GM12878 (cell line): ENCODE results near the gene EGFR.

Experiments used
- ETV6 ChIP-seq, 2 experiments: fragments of 450-650 bp in 1 of 2; IDR thresholded peaks in 1 of 2; conservative IDR thresholded peaks in 1 of 2; 2 replicates each; pipeline ENCODE4 v1.6.1; 2014; ENCODE audit warnings: antibody characterized with exemption in 1 of 2, borderline replicate concordance in 1 of 2, low read depth in 1 of 2, mild to moderate bottlenecking in 1 of 2, moderate library complexity in 1 of 2
- FOXK2 ChIP-seq: fragments of 450-650 bp; IDR thresholded peaks from 2 replicates; pipeline ENCODE4 v1.6.1; 2017; ENCODE audit warnings: mild to moderate bottlenecking, moderate library complexity
- POLR2A ChIP-seq: IDR thresholded peaks from 2 replicates; pipeline ENCODE4 v1.6.1; 2011; ENCODE audit warnings: low read depth, mild to moderate bottlenecking, low read length
- RAD51 ChIP-seq: fragments of 450-650 bp; IDR thresholded peaks from 2 replicates; pipeline ENCODE4 v1.6.1; 2016; ENCODE audit warnings: moderate library complexity, mild to moderate bottlenecking, inconsistent platforms
- RELA ChIP-seq: fragments of 450-650 bp; IDR thresholded peaks from 2 replicates; pipeline ENCODE4 v1.8.0; 2014; ENCODE audit warnings: borderline replicate concordance; ENCODE audit not compliant: partially characterized antibody
- SIN3A ChIP-seq: IDR thresholded peaks from 2 replicates; pipeline ENCODE4 v1.6.1; 2012; ENCODE audit warnings: low read depth, low read length, improper control_type of control experiment
- TAF1 ChIP-seq: IDR thresholded peaks from 2 replicates; pipeline ENCODE4 v1.6.1; 2011; ENCODE audit warnings: mild to moderate bottlenecking, low read depth, low read length, borderline replicate concordance
- TCF12 ChIP-seq: IDR thresholded peaks from 2 replicates; pipeline ENCODE4 v1.6.1; 2011; ENCODE audit warnings: low read depth, mild to moderate bottlenecking, low read length
- YY1 ChIP-seq: IDR thresholded peaks from 2 replicates; pipeline ENCODE4 v1.6.1; 2011; ENCODE audit warnings: low read depth, mild to moderate bottlenecking, low read length
- TF ChIP-seq, protein P1 (sequence below): IDR thresholded peaks from 2 replicates; pipeline ENCODE4 v1.6.1; 2012; ENCODE audit warnings: low read depth, low read length, improper control_type of control experiment
- TF ChIP-seq, protein P2 (sequence below): fragments of 450-650 bp; formaldehyde crosslinking; IDR thresholded peaks from 2 replicates; pipeline ENCODE4 v1.4.0; 2022; ENCODE audit warnings: mild to moderate bottlenecking, moderate library complexity
- TF ChIP-seq, protein P3 (sequence below), 3 experiments: IDR thresholded peaks in 2 of 3; conservative IDR thresholded peaks in 1 of 3; 2 replicates each; pipeline ENCODE4 v1.5.1; 2011; ENCODE audit warnings: low read depth in 3 of 3, low read length in 3 of 3, mild to moderate bottlenecking in 3 of 3, control low read depth in 2 of 3, moderate library complexity in 2 of 3, inconsistent platforms in 1 of 3, mixed read lengths in 1 of 3; ENCODE audit not compliant: control insufficient read depth in 2 of 3, insufficient read depth in 1 of 3; ENCODE audit errors: extremely low read depth in 1 of 3
- TF ChIP-seq, protein P4 (sequence below): IDR thresholded peaks from 2 replicates; pipeline ENCODE4 v1.6.1; 2012; ENCODE audit warnings: low read length, inconsistent platforms

DNA sequence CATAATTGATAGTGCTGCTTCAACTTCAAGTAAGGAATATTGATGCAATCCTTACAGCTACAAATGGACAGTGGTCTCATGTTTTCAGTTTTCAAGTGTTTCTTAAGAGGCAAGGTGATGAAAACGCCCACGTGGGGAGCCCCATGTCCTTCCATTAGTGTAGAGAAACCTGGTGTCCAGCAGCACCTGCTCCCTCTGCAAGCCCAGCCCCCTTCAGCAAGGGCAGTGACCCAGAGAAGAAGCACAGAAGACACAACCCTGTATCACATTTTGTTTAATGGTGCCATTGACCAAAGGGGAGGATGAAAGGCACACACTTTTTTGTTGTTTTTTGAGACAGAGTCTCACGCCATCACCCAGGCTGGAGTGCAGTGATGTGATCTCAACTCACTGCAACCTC lies 143.7 kb downstream of the EGFR start:
- no peak for TF ChIP-seq ETV6 (conservative IDR thresholded peaks at IDR 0.05 in 1 of 2, IDR thresholded peaks at IDR 0.05 in 1 of 2; ENCODE audit: borderline replicate concordance in 1 of 2, low read depth in 1 of 2)
- no peak for TF ChIP-seq POLR2A
- TF ChIP-seq TCF12 = no peak
- TF ChIP-seq, protein P1, sequence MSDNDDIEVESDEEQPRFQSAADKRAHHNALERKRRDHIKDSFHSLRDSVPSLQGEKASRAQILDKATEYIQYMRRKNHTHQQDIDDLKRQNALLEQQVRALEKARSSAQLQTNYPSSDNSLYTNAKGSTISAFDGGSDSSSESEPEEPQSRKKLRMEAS = no peak
- no peak for TF ChIP-seq RAD51
- TF ChIP-seq YY1 = no peak
- TF ChIP-seq, protein P2, sequence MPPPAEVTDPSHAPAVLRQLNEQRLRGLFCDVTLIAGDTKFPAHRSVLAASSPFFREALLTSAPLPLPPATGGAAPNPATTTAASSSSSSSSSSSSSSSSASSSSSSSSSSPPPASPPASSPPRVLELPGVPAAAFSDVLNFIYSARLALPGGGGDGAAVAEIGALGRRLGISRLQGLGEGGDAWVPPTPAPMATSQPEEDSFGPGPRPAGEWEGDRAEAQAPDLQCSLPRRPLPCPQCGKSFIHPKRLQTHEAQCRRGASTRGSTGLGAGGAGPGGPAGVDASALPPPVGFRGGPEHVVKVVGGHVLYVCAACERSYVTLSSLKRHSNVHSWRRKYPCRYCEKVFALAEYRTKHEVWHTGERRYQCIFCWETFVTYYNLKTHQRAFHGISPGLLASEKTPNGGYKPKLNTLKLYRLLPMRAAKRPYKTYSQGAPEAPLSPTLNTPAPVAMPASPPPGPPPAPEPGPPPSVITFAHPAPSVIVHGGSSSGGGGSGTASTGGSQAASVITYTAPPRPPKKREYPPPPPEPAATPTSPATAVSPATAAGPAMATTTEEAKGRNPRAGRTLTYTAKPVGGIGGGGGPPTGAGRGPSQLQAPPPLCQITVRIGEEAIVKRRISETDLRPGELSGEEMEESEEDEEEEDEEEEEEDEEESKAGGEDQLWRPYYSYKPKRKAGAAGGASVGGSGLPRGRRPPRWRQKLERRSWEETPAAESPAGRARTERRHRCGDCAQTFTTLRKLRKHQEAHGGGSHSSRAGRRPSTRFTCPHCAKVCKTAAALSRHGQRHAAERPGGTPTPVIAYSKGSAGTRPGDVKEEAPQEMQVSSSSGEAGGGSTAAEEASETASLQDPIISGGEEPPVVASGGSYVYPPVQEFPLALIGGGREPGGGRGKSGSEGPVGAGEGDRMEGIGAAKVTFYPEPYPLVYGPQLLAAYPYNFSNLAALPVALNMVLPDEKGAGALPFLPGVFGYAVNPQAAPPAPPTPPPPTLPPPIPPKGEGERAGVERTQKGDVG = no peak
- TF ChIP-seq RELA = no peak
- TF ChIP-seq SIN3A = no peak
- no peak for TF ChIP-seq FOXK2
- no peak for TF ChIP-seq TAF1
- TF ChIP-seq, protein P3, sequence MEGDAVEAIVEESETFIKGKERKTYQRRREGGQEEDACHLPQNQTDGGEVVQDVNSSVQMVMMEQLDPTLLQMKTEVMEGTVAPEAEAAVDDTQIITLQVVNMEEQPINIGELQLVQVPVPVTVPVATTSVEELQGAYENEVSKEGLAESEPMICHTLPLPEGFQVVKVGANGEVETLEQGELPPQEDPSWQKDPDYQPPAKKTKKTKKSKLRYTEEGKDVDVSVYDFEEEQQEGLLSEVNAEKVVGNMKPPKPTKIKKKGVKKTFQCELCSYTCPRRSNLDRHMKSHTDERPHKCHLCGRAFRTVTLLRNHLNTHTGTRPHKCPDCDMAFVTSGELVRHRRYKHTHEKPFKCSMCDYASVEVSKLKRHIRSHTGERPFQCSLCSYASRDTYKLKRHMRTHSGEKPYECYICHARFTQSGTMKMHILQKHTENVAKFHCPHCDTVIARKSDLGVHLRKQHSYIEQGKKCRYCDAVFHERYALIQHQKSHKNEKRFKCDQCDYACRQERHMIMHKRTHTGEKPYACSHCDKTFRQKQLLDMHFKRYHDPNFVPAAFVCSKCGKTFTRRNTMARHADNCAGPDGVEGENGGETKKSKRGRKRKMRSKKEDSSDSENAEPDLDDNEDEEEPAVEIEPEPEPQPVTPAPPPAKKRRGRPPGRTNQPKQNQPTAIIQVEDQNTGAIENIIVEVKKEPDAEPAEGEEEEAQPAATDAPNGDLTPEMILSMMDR (IDR thresholded peaks at IDR 0.05 in 2 of 3, conservative IDR thresholded peaks at IDR 0.05 in 1 of 3; ENCODE audit: control insufficient read depth in 2 of 3, extremely low read depth in 1 of 3, insufficient read depth in 1 of 3, low read depth in 3 of 3, low read length in 3 of 3) = no peak
- TF ChIP-seq, protein P4, sequence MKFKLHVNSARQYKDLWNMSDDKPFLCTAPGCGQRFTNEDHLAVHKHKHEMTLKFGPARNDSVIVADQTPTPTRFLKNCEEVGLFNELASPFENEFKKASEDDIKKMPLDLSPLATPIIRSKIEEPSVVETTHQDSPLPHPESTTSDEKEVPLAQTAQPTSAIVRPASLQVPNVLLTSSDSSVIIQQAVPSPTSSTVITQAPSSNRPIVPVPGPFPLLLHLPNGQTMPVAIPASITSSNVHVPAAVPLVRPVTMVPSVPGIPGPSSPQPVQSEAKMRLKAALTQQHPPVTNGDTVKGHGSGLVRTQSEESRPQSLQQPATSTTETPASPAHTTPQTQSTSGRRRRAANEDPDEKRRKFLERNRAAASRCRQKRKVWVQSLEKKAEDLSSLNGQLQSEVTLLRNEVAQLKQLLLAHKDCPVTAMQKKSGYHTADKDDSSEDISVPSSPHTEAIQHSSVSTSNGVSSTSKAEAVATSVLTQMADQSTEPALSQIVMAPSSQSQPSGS = no peak
